Measurements from ENCODE around the gene TMEM181.

TMEM181 gene

DNA sequence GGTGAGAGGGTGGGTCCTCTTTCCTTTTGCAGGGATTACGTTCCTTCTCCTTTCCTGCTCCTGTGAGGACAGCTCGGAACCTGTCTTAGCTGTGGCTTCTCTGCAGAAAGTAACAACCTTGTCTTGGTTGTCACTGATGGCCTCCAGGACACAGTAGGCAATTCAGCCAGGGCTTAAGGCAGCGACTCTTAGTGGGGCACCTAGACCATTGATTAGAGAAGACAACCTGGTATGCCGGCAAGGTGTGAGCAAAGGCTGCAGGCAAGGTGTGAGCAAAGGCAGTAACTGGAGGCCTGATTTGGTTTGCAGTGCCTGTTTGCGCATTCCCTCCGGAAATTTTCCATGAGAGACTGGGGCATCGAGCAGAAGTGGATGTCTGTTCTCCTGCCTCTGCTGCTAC is 47.0 kb downstream of the TMEM181 start:
- H3K4me3 Mint-ChIP-seq = no peak overlapping the region
- no peak overlapping the region for H3K27ac Mint-ChIP-seq
- H3K36me3 Mint-ChIP-seq (ENCODE audit: low read depth) = peaks cover 36% of the 10 kb centered on the region
- peaks cover 8% of the 10 kb centered on the region for H3K4me1 Mint-ChIP-seq
- H3K9me3 Mint-ChIP-seq = no peaks in the 10 kb centered on the region
- TF ChIP-seq, protein P1, sequence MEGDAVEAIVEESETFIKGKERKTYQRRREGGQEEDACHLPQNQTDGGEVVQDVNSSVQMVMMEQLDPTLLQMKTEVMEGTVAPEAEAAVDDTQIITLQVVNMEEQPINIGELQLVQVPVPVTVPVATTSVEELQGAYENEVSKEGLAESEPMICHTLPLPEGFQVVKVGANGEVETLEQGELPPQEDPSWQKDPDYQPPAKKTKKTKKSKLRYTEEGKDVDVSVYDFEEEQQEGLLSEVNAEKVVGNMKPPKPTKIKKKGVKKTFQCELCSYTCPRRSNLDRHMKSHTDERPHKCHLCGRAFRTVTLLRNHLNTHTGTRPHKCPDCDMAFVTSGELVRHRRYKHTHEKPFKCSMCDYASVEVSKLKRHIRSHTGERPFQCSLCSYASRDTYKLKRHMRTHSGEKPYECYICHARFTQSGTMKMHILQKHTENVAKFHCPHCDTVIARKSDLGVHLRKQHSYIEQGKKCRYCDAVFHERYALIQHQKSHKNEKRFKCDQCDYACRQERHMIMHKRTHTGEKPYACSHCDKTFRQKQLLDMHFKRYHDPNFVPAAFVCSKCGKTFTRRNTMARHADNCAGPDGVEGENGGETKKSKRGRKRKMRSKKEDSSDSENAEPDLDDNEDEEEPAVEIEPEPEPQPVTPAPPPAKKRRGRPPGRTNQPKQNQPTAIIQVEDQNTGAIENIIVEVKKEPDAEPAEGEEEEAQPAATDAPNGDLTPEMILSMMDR (IDR thresholded peaks at IDR 0.05) = no peak
- DNase-seq = no peak
- H3K27me3 Mint-ChIP-seq (ENCODE audit: low read depth, poor library complexity) = no peaks in the 10 kb centered on the region

DNA sequence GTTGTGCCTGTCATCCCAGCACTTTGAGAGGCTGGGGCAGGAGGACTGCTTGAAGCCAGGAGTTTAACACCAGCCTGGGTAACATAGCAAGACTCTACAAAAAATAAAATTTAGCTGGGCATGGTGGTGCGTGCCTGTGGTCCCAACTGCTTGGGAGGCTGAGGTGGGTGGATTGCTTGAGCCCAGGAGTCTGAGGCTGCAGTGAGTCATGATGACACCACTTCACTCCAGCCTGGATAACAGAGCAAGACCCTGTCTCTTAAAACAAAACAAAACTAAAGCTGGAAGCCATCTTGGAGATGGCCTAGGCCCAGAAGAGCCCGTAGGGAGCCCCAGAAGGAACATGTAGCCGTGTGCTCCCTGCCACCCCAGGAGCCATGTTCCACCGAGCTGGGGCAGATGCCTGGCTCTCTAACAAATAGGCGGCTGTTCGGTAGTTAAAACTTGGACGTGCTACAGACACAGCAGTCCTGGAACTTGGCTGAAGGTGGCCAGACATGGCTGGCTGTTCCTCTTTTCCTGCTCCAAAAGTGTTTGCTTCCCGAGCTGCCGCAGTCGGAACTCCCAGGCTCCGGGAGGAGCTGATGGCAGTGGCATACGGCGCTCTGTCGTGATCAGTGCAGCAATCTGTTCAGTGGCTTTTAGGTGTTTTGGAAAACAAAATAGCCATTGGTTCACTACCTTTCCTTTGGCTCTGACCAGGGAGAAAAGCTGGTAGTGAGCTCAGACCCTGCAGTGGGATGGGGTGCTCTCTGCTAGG is 47.7 kb downstream of the TMEM181 start:
- Mint-ChIP-seq H3K4me3 (no peak overlapping the region), H3K4me1 (peaks cover 12% of the 10 kb centered on the region), H3K36me3 (ENCODE audit: low read depth) (peaks cover 35% of the 10 kb centered on the region), H3K27ac (no peak overlapping the region), H3K9me3 (no peaks in the 10 kb centered on the region), H3K27me3 (ENCODE audit: low read depth, poor library complexity) (no peaks in the 10 kb centered on the region)
- TF ChIP-seq, protein P1 (IDR thresholded peaks at IDR 0.05) = no peak
- DNase-seq = no peak

DNA sequence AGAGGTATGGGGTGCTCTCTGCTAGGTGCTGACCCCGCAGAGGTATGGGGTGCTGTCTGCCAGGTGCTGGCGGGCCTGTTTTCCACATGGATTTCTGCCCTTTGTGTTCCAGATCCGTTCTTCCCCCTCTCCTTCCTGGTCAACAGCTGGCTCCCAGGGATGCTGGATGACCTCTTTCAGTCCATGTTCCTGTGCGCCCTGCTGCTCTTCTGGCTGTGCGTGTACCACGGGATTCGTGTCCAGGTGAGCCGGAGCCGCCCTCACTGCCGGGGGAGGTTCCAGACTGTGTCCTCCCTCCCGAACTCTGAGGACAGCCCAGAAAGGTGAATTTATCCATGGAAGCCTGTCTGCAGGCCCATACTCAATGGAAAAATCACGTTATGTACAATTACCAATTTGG is 48.3 kb downstream of the TMEM181 start:
- Mint-ChIP-seq H3K27me3 (ENCODE audit: low read depth, poor library complexity) (no peaks in the 10 kb centered on the region), H3K4me3 (no peak overlapping the region), H3K27ac (no peak overlapping the region), H3K9me3 (no peaks in the 10 kb centered on the region), H3K4me1 (peaks cover 12% of the 10 kb centered on the region), H3K36me3 (ENCODE audit: low read depth) (peaks cover 35% of the 10 kb centered on the region)
- TF ChIP-seq, protein P1 (IDR thresholded peaks at IDR 0.05) = no peak
- DNase-seq = no peak

DNA sequence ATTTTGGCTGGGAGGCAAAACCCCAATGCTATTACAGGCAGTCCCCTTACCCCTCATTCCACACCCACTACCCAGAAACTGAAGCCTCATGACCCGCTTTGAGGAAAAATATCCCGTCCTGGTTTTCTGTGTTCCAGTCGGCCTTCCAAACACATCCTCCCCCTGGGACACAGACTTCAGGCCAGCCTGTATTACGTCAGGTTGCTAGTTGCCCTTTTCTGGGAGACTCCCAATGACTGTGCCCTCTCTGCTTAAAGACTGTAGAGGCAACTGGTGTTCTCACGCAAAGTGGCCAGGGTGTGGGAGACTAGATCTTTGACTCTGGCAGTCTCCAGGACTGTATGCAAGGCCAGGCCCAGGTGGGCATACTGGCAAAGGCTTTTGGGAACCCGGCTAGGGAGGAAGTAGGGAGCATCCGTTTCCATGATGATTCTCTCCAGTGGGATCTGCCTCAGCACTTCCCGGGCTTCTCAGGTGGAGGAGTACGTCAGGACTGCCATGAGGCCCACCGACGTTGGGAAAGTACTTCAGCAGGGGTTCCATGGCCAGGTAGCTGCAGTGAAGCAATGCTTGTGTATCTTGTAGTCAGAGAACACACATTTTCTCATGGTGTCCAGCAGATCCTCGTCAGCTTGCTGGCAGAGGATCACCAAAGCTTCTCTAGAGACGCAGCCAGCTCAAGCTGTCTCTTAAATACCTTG is 49.7 kb downstream of the TMEM181 start:
- DNase-seq = no peak
- no peak overlapping the region for H3K27ac Mint-ChIP-seq
- peaks cover 48% of the 10 kb centered on the region for H3K36me3 Mint-ChIP-seq (ENCODE audit: low read depth)

DNA sequence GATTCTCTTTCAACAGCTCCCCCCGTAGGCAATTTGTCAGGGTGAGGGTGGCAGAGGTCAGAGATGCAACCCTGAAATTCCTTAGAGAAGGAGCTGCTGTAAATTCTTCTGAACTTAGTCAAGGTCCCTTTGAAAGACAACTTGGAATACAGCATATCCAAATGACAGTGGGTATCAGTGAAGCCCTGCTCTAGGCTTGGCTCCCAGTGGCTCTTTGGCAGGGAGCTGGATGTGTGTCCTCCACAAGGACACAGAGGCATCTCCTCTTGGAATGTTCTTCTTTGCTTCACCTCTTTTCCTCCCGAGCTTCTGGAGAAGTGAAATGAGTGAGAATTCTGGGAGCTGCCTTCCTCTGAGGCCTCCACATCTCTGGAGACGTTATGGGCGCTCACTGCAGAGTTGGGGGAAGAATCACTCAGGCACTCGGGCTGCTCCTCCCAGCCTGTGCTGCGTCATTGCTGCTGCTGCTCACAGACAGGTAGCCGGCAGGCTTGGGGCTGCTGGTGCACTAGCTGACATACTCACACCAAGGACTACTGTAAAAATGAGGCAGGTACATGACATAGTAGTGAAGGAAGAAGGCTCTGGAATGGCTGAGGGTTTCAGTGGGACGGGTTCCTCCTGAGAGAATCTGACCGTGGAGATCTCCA is 50.6 kb downstream of the TMEM181 start:
- no peaks in the 10 kb centered on the region for H3K27me3 Mint-ChIP-seq (ENCODE audit: low read depth, poor library complexity)
- TF ChIP-seq, protein P1 (IDR thresholded peaks at IDR 0.05) = no peak
- H3K36me3 Mint-ChIP-seq (ENCODE audit: low read depth) = peaks cover 53% of the 10 kb centered on the region
- H3K4me1 Mint-ChIP-seq = peaks cover 12% of the 10 kb centered on the region
- H3K27ac Mint-ChIP-seq = peak overlapping the region; percentile 59
- peaks cover 11% of the 10 kb centered on the region for H3K9me3 Mint-ChIP-seq
- no peak for DNase-seq
- H3K4me3 Mint-ChIP-seq = no peak overlapping the region

More for the DNA sequence above, 49.7 kb downstream of the TMEM181 start:
- TF ChIP-seq, protein P1 (IDR thresholded peaks at IDR 0.05) = no peak
- Mint-ChIP-seq H3K4me1 (peaks cover 12% of the 10 kb centered on the region), H3K27me3 (ENCODE audit: low read depth, poor library complexity) (no peaks in the 10 kb centered on the region), H3K9me3 (peaks cover 3% of the 10 kb centered on the region), H3K4me3 (no peak overlapping the region)

All from nephron progenitor cell (in vitro differentiated cells).